HL-60/S4 treated with phorbol 12-myristate 13-acetate at 8.2 ng/mL for 4 days and 3 days (cell line): ENCODE results near the gene CTIF.

Experiments used
- in situ Hi-C: fragments of 300-500 bp; cut with MboI; formaldehyde crosslinking; loops from 2 replicates; pipeline ENCODE4 v1.15.0; 2022; ENCODE audit warnings: low sequenced_read_pairs

CTIF gene

DNA sequence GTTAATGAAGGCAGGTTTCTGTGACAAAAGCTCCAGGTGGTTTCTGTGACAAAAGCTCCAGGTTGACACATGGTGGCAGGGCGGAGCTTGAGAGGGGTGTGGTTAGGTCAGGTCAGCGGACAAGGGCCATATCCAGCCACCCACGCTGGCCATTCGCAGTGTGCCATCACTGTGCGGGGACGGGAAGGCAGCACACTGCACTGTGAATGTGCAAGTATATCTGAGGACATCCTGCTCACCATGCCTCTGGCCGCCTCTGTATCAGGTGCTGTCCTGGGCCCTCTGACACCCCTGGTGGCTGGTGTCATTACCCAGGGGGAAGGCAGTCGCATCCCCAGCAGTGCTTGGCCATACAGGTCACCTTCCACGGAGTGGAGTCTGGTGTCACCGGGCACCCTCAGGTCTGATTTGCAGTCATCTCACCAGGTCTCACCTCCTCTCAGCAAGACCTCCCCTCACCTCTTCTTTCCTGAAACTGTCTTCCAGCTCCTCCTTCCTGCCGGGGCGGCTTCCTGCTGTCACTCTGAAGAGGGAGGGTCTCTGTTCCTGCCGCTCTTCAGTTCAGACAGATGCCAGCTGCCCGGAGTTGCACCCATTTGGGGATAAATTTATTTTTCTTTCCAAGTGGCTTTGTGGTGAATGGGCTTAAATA, 34.9 kb downstream of the CTIF start:
- in situ Hi-C loops, result no loop called here

GRCh38 chr18:48574667-48575300, 36.0 kb downstream of the CTIF start:
- in situ Hi-C loops, result no loop called here

DNA sequence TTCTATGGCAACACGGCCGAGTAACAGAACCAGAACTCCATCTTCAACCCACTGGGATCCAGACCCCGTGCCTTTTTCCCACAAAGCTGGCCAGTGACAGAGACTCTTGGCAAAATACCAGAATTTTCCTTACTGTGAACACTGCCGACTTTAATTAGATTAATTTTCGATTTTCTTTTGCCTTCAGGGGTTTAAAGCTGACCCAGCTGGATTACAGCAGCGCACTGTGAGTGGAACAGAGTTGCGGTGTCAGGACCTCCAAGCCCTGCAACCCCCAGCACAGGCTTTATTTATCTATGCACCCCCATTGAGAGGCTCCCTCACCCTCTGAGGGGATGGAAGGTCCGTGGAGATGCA, 36.4 kb downstream of the CTIF start:
- in situ Hi-C loops, result no loop called here

GRCh38 chr18:48575658-48576456, 37.0 kb downstream of the CTIF start:
- in situ Hi-C loops, result no loop called here

GRCh38 chr18:48576457-48576771, 37.6 kb downstream of the CTIF start:
- in situ Hi-C loops, result no loop called here

DNA sequence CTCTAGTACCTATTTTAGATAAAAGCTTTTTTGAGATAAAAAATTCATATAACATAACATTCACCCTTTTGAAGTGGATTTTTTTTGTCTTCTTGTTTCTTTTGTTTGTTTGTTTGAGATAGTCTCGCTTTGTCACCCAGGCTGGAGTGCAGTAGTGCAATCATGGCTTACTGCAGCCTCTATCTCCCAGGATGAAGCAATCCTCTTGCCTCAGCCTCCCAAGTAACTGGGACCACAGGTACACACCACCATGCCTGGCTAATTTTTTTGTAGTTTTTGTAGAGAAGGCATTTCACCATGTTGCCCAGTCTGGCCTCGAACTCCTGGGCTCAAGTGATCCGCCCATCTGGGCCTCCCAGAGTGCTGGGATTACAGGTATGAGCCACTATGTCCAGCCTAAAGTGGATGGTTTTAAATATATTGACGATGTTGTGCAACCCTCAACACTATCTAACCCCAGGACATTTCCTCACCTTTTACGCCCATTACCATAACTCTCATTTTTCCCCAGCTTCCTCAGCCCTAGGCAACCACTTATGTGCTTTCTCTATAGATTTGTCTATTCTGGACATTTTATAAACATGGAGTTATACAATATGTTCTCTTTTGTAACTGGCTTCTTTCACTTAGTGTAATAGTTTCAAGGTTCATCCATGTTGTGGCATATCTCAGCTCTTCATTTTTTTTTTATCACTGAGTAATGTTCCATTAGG, 38.8 kb downstream of the CTIF start:
- in situ Hi-C loops, result no loop called here

DNA sequence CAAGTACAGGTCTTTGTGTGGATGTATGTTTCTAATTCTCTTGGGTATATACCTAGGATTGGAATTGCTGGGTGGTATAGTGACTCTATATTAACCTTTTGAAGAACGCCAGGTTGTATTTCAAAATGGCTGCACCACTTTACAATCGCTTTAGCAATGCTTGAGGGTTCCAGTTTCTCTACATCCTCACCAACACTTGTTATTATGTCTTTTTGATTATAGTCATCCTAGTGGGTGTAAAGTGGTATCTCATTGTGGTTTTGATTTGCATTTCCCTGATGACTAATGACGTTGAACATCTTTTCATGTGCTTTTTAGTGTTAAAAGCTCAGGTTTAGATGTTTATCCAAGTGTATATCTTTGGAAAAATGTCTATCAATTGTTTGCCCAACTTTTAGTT, 39.5 kb downstream of the CTIF start:
- in situ Hi-C loops, result no loop called here

- in situ Hi-C loops, result no loop called here
Measured at GRCh38 chr18:48580066-48580465, 41.2 kb downstream of the CTIF start.

GRCh38 chr18:48580782-48581181, 42.0 kb downstream of the CTIF start:
- in situ Hi-C loops, result no loop called here

DNA sequence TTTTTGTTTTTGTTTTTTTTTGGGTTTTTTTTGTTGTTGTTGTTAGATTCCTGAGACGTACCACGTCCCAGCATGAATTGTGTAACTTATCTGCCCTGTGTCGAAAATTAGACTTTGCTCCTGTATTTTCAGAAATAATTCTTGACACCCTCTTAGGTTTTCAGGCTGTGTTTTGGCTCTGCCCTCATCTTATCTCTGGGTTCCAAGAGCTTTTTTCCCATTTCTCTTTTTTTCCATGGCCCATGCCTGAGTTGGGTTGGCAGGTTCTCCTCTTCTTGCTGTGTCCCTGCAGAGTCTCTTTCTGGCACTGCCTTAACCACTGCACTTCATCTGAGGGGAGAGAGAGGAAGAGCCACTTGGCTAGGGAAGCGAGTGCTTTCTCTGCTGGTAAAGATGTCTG, 42.4 kb downstream of the CTIF start:
- in situ Hi-C loops, result no loop called here

- in situ Hi-C loops, result no loop called here
Measured at GRCh38 chr18:48581941-48582340, 43.1 kb downstream of the CTIF start.

DNA sequence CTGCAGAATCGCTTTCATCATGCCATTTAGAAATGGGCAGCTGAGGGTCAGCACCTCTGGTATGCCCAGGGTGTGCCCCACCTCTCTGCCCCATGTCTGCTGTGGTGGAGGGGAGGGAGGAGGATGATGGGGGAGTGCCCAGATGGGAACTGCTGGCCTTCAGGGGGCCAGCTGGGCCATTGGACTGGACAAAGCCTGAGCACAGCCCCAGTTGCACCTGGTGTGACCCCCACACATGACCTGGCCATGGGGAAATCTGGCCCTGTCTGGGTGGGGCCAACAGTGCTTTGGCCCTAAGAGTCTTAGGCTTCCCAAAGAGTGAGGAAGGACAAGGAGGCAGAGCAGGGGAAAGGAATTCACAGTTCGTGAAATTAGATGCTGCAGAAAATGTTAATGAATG, 44.1 kb downstream of the CTIF start:
- in situ Hi-C loops, result no loop called here

- in situ Hi-C loops, result no loop called here
Measured at GRCh38 chr18:48583573-48583972, 44.7 kb downstream of the CTIF start.

GRCh38 chr18:48589797-48590519, 51.1 kb downstream of the CTIF start:
- in situ Hi-C loops, result no loop called here

DNA sequence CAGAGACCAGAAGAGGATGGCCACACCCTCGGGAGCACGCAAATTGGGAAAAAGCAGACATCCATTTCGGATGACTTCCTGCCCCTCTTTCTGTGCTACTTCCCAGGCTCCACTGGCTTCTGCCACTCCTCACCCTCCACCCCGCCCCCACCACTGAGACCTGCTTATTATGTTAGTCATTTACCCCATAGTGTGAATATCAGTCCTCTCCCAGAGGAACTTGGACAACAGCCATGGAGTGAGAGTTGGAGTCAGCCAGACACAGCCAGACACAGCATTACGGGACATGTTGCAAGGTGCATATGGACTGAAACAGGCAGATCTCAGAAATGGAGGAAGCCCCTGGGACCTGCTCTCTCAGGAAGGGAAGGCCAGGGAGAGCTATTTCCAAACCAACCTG, 51.8 kb downstream of the CTIF start:
- in situ Hi-C loops, result no loop called here

DNA sequence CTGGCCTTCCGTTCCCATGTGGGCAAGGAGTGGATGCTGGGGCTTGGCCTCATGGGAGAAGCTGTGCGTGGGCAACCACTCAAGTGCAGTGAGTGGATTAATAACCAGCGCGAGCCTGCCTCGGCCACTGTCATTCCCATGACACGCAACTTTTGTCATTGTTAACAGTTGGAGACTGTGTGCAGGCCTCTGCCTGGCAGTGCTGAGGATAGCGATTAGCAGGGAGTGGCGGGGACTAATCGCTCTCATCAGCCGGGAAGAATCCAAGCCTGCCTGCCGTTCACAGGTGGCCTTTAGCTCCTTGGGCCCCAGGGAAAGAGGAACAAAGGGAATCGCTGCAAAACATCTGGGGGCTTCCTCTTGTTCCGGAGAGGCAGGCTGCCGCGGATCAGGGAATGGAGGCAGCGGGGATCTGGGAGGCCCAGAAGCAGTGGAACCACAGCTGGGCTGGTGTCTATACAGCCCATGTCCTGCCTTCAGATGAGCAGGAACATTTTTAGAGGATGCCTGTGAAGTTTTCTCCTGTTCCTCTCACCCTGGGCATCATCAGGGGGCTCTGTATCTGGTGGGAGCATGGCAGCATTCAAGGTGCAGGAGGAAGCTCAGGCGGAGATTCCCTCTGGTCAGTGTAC, 53.8 kb downstream of the CTIF start:
- in situ Hi-C loops, result no loop called here

GRCh38 chr18:48594471-48595094, 55.8 kb downstream of the CTIF start:
- in situ Hi-C loops, result no loop called here

- in situ Hi-C loops, result no loop called here
Measured at GRCh38 chr18:48595703-48596218, 56.9 kb downstream of the CTIF start.

- in situ Hi-C loops, result no loop called here
Measured at GRCh38 chr18:48597110-48597509, 58.3 kb downstream of the CTIF start.

DNA sequence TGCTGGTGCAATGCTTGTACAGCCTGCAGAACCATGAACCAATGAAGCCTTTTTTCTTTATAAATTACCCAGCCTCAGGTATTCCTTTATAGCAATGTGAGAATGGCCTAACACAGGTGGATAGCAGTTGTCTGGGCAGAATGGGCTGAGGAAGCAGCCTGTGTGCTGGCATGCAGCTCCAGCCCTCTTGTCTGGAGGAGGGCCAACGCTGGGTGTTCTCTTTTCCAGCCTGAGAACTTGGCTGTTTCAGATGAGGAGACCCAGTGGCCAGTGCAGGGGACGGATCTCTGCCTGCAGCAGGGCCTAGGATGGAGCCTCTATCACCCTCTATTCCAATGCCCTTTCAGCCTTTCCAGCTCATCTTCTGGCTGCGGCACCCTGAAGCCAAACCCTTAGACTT, 58.8 kb downstream of the CTIF start:
- in situ Hi-C loops, result no loop called here
